GM12872 (cell line): ENCODE data around the gene SF3B1.

Experiments used
- CTCF ChIP-seq: IDR thresholded peaks from 3 replicates; pipeline ENCODE4 v1.5.1; 2011; ENCODE audit warnings: low read depth, mild to moderate bottlenecking, low read length, moderate library complexity; ENCODE audit not compliant: insufficient read depth

SF3B1 gene

GRCh38 chr2:197445746-197446145 is 10.9 kb upstream of the SF3B1 start:
- no peak for TF ChIP-seq CTCF

- TF ChIP-seq CTCF = no peak
Measured at GRCh38 chr2:197442857-197443256, 8.0 kb upstream of the SF3B1 start.

GRCh38 chr2:197437380-197437779 is 2.6 kb upstream of the SF3B1 start:
- TF ChIP-seq CTCF = no peak

- TF ChIP-seq CTCF = no peak
Measured at GRCh38 chr2:197435598-197436420, 981 bp upstream of the SF3B1 start.

- no peak for TF ChIP-seq CTCF
Measured at GRCh38 chr2:197433780-197434438, 919 bp downstream of the SF3B1 start.

GRCh38 chr2:197431858-197432257 is 3.0 kb downstream of the SF3B1 start:
- TF ChIP-seq CTCF = no peak

GRCh38 chr2:197427986-197428385 is 6.8 kb downstream of the SF3B1 start:
- no peak for TF ChIP-seq CTCF
